ENCODE results near the gene TMEM174.

TMEM174 gene

DNA sequence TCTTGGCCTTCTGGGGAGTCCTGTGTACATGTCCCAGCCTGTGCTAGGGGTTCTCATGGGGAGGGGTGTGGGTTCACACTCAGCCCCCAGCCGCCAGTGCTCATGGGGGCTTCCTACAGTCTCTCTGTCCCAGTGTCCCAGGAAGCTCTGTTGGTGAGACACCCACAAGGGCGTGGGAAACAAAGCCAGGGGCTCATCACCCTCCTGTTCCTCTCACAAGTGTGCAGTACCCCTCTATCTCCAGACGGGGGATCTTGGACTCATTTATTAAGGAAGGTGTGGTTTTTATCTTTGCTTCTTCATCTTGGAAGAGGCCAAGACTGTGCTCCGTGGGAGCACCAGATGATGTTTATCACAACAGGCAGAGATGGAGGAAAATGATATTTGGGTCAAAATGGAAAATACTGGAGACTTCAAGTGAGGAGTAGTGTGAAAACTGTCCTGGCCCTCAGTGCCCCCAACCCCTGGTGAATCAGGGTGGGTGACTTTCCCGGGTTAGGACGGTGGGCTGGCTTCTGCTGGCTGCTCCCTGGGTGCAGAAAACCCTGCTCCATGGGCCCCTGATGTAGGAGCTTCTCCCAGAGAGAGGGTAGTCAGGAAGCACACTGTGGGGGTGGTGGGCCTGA is 37.5 kb upstream of the TMEM174 start:
- no peaks in the 10 kb centered on the region for H3K36me3 ChIP-seq (ENCODE audit: insufficient read depth, low read length)
- no peaks in the 10 kb centered on the region for H4K20me1 ChIP-seq (ENCODE audit: insufficient read depth, low read length, poor library complexity, severe bottlenecking)
- H3K9me2 ChIP-seq (replicated peaks; ENCODE audit: low read depth, low read length) = no peaks in the 10 kb centered on the region
- peak; percentile 58 for TF ChIP-seq CTCF (conservative IDR thresholded peaks at IDR 0.05; ENCODE audit: low read length)
- no peak for TF ChIP-seq EZH2phosphoT487 (IDR thresholded peaks at IDR 0.05; ENCODE audit: borderline replicate concordance)
- H3K27me3 ChIP-seq (ENCODE audit: insufficient read depth, low read length, poor library complexity, severe bottlenecking) = peaks cover 4% of the 10 kb centered on the region
- H3K9me3 ChIP-seq (ENCODE audit: insufficient read depth, low read depth, low read length) = no peaks in the 10 kb centered on the region
- no peaks in the 10 kb centered on the region for H3K79me2 ChIP-seq (ENCODE audit: insufficient read depth, low read length)
- H3K9ac ChIP-seq (ENCODE audit: low read depth, low read length, poor library complexity, severe bottlenecking) = no peak overlapping the region
- H3K4me3 ChIP-seq (ENCODE audit: low read length, poor library complexity, severe bottlenecking) = no peak overlapping the region
- no peaks in the 10 kb centered on the region for H3F3A ChIP-seq (ENCODE audit: low read depth)
- H3K4me1 ChIP-seq (ENCODE audit: insufficient read depth, low read length, poor library complexity, severe bottlenecking) = no peaks in the 10 kb centered on the region
- H3K4me2 ChIP-seq (ENCODE audit: low read depth, low read length, poor library complexity, severe bottlenecking) = no peak overlapping the region
- H2AFZ ChIP-seq (ENCODE audit: low read length) = no peak overlapping the region

DNA sequence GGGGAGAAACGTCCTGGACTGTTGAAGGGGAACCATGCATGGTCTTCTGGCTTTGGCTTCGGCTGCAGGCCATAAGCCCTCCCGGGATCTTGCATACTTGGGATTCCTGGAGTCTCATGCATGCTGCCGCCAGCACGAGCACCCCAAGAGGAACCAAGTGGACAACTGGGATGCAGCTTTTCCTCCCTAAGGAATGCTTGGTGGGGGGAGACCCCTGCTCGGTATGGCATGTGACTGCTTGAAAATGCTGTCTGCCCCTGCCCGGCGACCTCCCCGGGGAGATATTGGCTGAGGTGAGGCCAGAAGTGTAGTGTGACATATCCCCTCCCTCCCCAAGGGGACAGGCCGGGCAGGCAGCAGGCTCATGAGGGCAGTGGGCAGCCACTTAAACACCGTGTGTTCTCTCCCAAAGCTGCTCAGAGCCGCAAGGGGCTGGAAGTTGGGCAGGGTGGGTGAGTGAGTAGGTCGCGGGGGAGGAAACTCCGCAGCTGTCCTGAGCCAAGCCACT is 36.9 kb upstream of the TMEM174 start:
- Histone ChIP-seq H3K36me3 (ENCODE audit: insufficient read depth, low read length) (no peaks in the 10 kb centered on the region), H3K9ac (ENCODE audit: low read depth, low read length, poor library complexity, severe bottlenecking) (no peak overlapping the region), H3K79me2 (ENCODE audit: insufficient read depth, low read length) (no peaks in the 10 kb centered on the region), H3K4me2 (ENCODE audit: low read depth, low read length, poor library complexity, severe bottlenecking) (no peak overlapping the region), H3K9me3 (ENCODE audit: insufficient read depth, low read depth, low read length) (no peaks in the 10 kb centered on the region), H2AFZ (ENCODE audit: low read length) (no peak overlapping the region), H3K4me3 (ENCODE audit: low read length, poor library complexity, severe bottlenecking) (no peak overlapping the region), H3K4me1 (ENCODE audit: insufficient read depth, low read length, poor library complexity, severe bottlenecking) (no peaks in the 10 kb centered on the region), H4K20me1 (ENCODE audit: insufficient read depth, low read length, poor library complexity, severe bottlenecking) (no peaks in the 10 kb centered on the region), H3K9me2 (replicated peaks; ENCODE audit: low read depth, low read length) (no peaks in the 10 kb centered on the region), H3F3A (ENCODE audit: low read depth) (no peaks in the 10 kb centered on the region), H3K27me3 (ENCODE audit: insufficient read depth, low read length, poor library complexity, severe bottlenecking) (peaks cover 4% of the 10 kb centered on the region)
- no peak for TF ChIP-seq EZH2phosphoT487 (IDR thresholded peaks at IDR 0.05; ENCODE audit: borderline replicate concordance)
- TF ChIP-seq CTCF (conservative IDR thresholded peaks at IDR 0.05; ENCODE audit: low read length) = no peak

DNA sequence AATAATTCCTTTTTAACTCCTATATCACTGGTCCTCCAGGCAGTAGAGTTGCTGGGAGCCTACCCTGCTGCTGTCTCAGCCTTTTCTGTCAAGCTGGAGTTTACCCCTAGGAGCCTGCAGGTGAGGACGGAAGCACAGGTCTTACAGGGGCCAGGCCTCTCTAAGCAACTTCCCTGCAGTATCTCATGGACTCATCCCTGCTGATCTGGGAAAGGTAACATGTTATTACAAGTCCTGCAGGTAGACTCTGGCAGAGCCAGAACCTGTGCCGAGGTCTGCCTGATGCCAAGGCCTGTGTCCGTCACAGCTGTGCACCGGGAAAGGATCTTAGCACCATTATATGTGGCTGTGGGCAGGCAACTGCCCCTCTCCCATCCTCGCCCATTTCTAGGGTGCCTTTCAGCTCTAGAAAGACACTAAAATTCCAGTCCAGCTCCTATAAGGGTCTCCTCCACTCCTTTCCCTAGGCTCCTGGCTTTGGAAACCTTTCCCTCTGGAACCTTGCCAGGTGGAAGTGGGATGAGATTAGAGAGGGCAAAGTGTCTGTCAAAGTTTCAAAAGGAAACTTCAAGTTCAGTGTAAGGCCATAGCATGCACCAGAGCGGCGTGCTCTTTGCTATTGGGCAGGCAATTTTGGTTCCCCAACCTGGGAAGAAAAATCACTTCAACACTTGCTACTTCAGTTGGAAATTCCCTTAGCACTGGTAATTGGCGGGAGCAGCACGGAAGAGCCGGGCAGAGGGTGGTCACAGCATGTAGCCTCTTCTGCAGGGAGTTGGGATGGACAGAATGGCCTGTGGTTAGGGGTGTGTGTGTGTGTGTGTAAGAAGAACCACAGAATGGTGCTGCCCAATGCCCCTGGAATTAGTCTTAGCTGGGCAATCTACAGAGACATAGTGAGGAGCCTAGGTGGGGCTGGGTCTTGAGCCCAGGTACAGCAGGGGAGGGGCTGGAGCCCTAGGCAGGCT is 35.1 kb upstream of the TMEM174 start:
- Histone ChIP-seq H3K36me3 (ENCODE audit: insufficient read depth, low read length) (no peaks in the 10 kb centered on the region), H3K4me1 (ENCODE audit: insufficient read depth, low read length, poor library complexity, severe bottlenecking) (no peaks in the 10 kb centered on the region), H4K20me1 (ENCODE audit: insufficient read depth, low read length, poor library complexity, severe bottlenecking) (no peaks in the 10 kb centered on the region), H2AFZ (ENCODE audit: low read length) (no peak overlapping the region), H3K4me2 (ENCODE audit: low read depth, low read length, poor library complexity, severe bottlenecking) (no peak overlapping the region), H3K9me2 (replicated peaks; ENCODE audit: low read depth, low read length) (no peaks in the 10 kb centered on the region), H3K27me3 (ENCODE audit: insufficient read depth, low read length, poor library complexity, severe bottlenecking) (peaks cover 4% of the 10 kb centered on the region), H3K79me2 (ENCODE audit: insufficient read depth, low read length) (no peaks in the 10 kb centered on the region), H3K9ac (ENCODE audit: low read depth, low read length, poor library complexity, severe bottlenecking) (no peak overlapping the region), H3K4me3 (ENCODE audit: low read length, poor library complexity, severe bottlenecking) (no peak overlapping the region), H3K9me3 (ENCODE audit: insufficient read depth, low read depth, low read length) (no peaks in the 10 kb centered on the region), H3F3A (ENCODE audit: low read depth) (no peaks in the 10 kb centered on the region)
- no peak for TF ChIP-seq EZH2phosphoT487 (IDR thresholded peaks at IDR 0.05; ENCODE audit: borderline replicate concordance)
- no peak for TF ChIP-seq CTCF (conservative IDR thresholded peaks at IDR 0.05; ENCODE audit: low read length)
